Measurements from ENCODE around the gene LRCH1.
"Not testable (repeated sequence)": the region's sequence is repeated elsewhere in the genome, so short reads cannot be mapped to it uniquely, and the experiment has no call there.

The LRCH1 gene

GRCh38 chr13:46552889-46553520, at the start of gene LRCH1:
Gene LRCH1, plus strand, starts transcription at chr13:46553170. Its CDS starts 227 bp downstream, at chr13:46553397.
- peak; percentile 85 to 87 for ATAC-seq

DNA sequence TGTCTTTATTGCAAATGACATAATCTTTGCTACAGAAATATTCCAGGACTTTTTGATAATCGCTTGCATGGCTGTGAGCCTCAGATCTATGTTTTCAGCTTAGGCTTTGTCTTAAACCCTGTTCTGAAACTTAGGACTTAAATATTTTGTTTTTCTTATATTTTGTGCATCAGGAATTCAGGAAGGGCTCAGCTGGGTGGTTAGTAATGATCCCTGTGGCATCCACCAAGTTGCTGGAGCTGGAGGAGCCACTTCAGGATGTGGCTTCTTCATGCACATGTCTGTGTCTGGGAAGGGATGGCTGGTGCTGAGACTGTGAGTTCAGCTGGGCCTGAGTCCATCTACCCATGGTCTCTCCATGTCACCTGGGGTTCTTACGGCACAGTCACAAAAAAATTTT, 48.9 kb upstream of the LRCH1 start:
- ATAC-seq = no peak

DNA sequence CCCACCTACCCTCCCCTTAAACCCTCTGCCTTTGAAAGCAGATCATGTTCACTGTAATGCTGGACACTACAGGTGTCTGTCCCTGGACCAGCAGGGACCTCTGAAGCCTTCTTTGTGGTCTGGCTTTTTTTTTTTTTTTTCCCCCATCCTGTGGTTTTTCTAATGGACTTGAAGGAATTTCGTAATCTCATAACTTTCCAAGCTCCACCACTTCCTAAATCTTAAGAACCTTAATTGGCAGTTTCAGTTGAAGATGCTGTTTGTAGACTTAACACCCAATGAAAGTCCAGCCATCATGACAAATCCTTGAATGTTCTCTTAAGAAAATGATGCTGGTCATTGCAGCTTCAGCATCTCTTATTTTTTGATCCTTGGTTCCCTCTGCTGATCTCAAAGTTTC, 45.0 kb upstream of the LRCH1 start:
- ATAC-seq = no peak

DNA sequence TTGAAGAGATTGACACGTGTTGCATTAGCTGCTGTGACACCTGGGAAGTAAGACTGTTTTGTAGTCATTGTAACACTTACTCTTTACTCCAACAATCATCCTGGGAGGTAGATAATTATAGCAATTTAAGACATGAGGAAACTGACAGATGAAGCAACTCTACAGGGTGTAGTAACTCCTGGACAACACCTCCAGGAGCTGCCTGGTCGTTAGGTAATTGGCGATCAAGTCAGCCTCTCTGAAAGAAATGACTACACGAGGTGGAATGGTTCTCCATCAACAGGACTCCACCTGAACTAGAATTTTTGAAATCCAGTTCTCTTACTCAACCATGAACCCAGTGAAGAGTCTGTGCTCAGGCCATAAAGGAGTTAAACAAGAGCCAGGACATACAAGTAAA, 43.0 kb upstream of the LRCH1 start:
- no peak for ATAC-seq

DNA sequence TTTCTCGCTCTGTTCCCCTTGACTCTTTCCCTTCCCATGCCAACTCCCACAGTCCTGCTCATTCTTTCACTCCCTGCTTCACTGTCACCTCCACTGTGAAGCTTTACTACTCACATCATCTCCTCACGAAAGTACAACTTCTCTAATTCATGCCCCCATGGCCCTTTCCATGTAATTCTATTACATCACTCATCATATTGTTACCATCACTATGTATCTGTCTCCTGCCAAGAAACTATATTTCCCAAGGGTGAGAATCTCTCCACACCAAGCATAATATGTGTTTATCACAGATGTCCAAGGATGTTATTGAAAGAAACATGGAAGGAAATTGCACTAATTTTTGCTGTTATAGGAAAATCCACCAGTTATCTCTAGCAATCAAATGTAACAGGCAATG, 37.2 kb upstream of the LRCH1 start:
- no peak for ATAC-seq

DNA sequence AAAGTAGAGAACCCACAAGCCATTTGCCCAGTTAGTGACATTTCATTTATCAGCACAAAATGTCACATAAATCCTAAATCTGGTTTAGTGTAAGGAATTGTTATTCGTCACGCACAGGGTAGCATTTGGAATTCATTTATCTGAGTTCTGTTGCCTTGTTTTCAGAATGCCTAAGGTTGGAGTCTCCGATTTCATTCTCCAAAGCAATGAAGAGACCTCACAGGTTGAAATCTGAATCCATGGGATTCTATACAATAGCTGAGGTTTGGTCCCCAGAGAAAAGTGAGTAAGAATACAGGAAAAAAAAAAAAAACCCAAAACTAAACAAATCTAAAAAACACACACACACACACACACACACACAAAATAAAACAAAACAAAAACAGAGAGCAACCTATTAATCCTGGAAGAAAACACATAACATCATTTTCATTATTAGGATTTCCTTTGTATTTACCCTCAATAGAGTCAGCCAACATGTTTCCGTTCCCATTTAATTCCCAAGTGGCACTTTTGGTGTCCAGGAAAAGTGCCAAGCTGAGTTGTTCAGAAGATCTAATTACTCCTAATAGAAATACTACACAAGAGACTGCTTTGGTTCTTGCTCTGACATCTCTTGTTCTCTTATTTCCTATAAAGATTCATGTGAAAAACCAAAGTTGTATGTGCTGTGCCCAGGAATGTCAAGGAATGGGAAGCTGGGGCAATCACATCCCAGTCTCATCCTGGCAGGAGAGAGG, 36.2 kb upstream of the LRCH1 start:
- no peak for ATAC-seq

GRCh38 chr13:46517748-46518147, 35.2 kb upstream of the LRCH1 start:
- ATAC-seq = not testable (repeated sequence)

DNA sequence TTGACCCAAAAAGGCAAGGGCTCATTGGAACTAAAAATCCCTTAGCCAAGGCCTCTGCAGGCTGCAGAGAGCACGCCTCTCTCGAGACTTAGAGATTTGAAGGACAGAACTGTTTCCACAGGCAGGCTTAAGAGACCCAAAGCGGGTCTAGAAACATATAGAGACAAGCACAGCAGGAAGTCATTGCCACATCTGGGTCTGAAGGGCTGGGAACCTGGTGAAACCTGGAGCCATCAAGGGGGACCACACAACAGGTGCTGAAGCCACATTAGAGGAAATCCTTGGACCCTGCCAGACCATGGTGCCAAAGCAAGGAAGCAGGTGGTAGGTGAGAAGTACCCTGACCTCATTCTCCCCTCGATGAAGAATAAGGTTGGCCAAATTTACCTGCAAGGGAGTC, 33.8 kb upstream of the LRCH1 start:
- ATAC-seq = no peak

DNA sequence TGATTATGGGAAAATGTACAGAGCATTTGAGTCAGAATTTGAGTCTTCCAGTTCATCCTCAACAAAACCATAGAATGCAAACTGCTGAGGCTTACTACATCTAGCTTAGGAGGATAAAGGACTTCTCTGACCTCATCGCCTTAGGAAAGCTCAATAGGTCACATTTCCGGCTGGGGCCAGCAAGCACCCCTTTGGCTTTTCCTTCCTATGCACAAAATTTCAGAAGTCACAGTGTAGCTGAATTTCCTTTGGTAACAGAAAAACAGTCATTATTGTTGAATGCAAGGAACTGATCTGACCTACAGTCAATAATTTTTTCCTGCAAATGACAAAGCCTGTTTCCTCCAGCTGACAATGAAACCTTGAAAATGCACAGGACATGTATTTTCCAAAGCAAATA, 32.8 kb upstream of the LRCH1 start:
- no peak for ATAC-seq

- ATAC-seq = no peak
Measured at GRCh38 chr13:46521486-46521885, 31.5 kb upstream of the LRCH1 start.

DNA sequence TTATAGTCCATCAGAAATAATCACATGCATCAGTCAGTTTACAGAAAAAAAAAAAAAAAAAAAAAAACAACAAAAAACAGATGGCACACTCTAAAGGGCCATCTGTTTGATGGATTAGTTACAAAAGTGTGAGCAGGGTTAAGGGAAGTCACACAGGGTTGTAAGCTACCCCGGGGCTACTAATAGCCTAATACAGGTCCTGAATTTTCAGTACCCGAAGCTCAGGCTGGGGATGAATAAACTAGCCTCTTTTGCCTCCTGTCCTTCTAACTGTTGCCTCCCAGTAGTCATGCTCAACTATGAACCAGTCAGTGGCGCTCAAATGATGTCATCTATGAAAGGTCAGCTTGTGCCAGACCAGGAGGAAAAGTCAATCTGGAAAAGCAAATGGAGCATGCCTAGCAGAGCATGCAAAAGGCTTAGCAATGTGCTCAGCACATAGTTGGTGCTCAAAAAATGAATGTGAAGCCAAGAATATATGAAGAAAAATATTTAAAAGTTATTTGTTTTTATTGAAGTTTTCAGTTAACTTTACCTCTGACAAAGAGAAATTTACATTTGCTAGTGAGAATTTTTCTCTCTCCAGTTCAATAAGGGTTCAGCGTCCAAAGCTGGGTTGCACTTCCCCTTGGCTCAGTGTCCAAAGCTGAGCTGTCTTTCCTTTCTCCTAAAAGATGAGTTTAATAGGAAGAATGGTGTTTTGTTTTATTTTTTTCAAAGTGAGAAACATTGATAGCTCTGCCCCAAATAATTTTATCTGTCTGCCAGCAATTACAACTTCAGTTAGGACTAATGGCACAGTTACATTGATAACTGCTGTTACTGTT, 30.8 kb upstream of the LRCH1 start:
- no peak for ATAC-seq

DNA sequence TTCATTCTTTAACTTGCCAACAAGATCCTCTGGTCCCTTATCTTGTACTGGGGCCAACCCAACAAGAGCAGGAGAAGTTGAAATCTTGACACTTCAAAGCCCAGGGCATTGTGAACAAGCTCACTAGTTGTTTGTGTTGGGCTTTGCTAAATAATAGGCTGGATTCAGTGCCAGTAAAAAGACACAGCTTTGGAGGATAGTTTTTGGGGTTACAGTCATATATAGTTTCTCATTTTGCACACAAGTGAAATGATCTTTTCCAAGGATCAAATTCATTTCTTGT, 30.3 kb upstream of the LRCH1 start:
- no peak for ATAC-seq

GRCh38 chr13:46523972-46524752, 28.8 kb upstream of the LRCH1 start:
- no peak for ATAC-seq

GRCh38 chr13:46526100-46526735, 26.8 kb upstream of the LRCH1 start:
- no peak for ATAC-seq

DNA sequence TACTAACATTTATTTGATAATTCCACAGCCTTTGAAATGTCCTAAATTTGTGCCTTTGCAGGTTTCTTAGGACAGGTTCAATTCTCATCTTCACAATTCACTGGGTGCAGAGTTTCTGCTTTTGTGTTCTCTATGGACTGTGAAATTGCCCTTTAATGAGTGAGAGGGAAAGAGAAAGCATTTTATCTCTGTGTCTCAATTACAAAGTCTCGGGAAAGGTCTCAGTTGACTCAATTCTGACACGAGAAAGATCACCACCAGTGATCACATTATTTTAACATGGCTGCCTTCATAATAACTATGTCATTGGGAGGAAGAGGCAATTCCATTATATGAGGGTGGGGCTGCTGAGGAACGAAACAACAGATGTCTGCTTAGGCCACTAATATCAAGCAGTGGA, 26.2 kb upstream of the LRCH1 start:
- ATAC-seq = no peak

- no peak for ATAC-seq
Measured at GRCh38 chr13:46527237-46527636, 25.7 kb upstream of the LRCH1 start.

DNA sequence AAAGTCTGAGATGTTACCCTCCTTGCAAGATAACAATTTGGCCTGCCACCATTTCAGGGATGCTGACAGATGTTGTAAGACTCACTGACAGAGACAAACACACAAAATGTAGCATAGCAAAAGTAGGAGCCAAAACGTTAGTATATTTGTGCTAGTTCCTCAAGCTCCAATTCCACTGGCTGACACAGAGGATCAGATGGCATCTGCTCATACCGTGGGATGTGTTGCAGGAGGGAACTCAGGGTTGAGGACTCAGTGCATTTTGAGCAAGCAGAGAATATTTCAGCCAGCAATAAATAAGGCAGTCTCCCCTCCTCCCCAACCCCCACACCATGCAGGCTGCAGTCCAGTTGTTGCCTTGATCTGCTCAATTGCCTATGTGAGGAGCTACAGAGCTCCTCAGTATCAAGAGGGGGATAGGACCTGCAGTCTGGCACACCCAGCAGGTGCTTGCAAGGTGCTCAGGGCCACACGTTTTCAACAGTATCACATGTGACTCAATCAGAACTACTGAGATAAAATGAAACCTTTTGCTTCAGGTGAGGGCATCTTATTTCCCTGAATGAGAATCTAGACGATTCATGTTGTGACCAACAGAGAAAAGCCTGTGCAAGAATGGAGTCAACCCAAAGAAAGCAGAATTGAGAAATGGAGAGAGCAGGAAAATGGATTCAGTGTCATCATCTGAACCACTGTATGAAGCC, 23.6 kb upstream of the LRCH1 start:
- ATAC-seq = peak; percentile 23 to 46

- peak; percentile 57 to 65 for ATAC-seq
Measured at GRCh38 chr13:46530084-46530935, 22.7 kb upstream of the LRCH1 start.

GRCh38 chr13:46531953-46532352, 21.0 kb upstream of the LRCH1 start:
- no peak for ATAC-seq

DNA sequence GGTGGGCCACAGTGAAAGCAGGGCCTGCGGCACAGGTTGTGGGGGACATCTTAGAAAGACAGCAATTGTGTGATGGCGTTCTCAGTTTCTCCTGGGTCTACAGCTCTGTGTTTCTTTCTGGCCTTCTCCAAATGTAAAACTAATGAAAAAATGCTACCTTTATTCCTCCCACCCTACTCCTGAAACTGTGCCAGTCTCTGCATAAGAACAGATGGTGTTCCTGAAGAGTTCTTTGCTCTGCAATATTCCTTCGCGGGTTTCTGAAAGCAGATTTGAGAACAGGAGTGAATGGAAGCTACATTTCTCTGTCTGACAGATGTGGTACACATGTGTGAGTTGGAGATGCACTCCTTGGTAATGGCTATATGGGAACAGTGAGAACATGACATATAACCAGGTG, 18.0 kb upstream of the LRCH1 start:
- no peak for ATAC-seq

GRCh38 chr13:46535825-46536224, 17.1 kb upstream of the LRCH1 start:
- ATAC-seq = no peak

Data from activated CD4-positive, CD25-positive, alpha-beta regulatory T cell treated with anti-CD3 and anti-CD28 coated beads, Interleukin-2, amount 50 U/mL, for 24 hours (primary cell).